HG03378 (cell line): Measurements from ENCODE around the gene C16orf86.

Experiments used
- ATAC-seq: cut with Tn5 transposase; IDR thresholded peaks from one replicate; pipeline ENCODE4 v1.9.1; 2021; ENCODE audit warnings: mild to moderate bottlenecking, moderate library complexity; ENCODE audit not compliant: unreplicated experiment

Gene C16orf86

GRCh38 chr16:67666559-67667452 is at the start of gene C16orf86, which contains the start of gene ENKD1:
Gene C16orf86 (plus strand): TSS chr16:67666814. CDS start chr16:67666971, 157 bp downstream.
Gene ENKD1 (minus strand): TSS chr16:67666750. CDS start chr16:67666442, 308 bp downstream.
- ATAC-seq, result no peak

- no peak for ATAC-seq
These were observed 38.4 kb upstream of the C16orf86 start for GRCh38 chr16:67628216-67628615.

- ATAC-seq, result no peak
These were observed 34.0 kb upstream of the C16orf86 start for GRCh38 chr16:67632415-67633172.

- ATAC-seq, result no peak
These were observed 29.9 kb upstream of the C16orf86 start for GRCh38 chr16:67636713-67637112.

- no peak for ATAC-seq
These were observed 29.0 kb upstream of the C16orf86 start for GRCh38 chr16:67637625-67638024.

GRCh38 chr16:67641779-67642708 is 24.6 kb upstream of the C16orf86 start:
- ATAC-seq, result no peak

- no peak for ATAC-seq
These were observed 22.6 kb upstream of the C16orf86 start for GRCh38 chr16:67644038-67644437.

GRCh38 chr16:67645397-67646121 is 21.1 kb upstream of the C16orf86 start:
- no peak for ATAC-seq

- no peak for ATAC-seq
These were observed 19.4 kb upstream of the C16orf86 start for GRCh38 chr16:67647111-67647651.

- no peak for ATAC-seq
These were observed 18.9 kb upstream of the C16orf86 start for GRCh38 chr16:67647681-67648080.

- no peak for ATAC-seq
These were observed 18.4 kb upstream of the C16orf86 start for GRCh38 chr16:67648088-67648763.

- ATAC-seq, result no peak
These were observed 17.7 kb upstream of the C16orf86 start for GRCh38 chr16:67648764-67649407.

GRCh38 chr16:67649494-67649931 is 17.1 kb upstream of the C16orf86 start:
- ATAC-seq, result no peak

GRCh38 chr16:67650023-67650422 is 16.6 kb upstream of the C16orf86 start:
- ATAC-seq, result no peak

- no peak for ATAC-seq
These were observed 15.6 kb upstream of the C16orf86 start for GRCh38 chr16:67651039-67651438.

GRCh38 chr16:67651847-67652246 is 14.8 kb upstream of the C16orf86 start:
- ATAC-seq, result no peak

GRCh38 chr16:67652578-67653127 is 14.0 kb upstream of the C16orf86 start:
- ATAC-seq, result no peak

- no peak for ATAC-seq
These were observed 13.4 kb upstream of the C16orf86 start for GRCh38 chr16:67653128-67653788.
